SH-SY5Y (cell line): ENCODE data around the gene LNX1.

ENCODE experiments used
- GATA2 ChIP-seq: IDR thresholded peaks from 2 replicates; pipeline ENCODE4 v1.6.1; 2011; ENCODE audit warnings: mild to moderate bottlenecking, low read depth, low read length
- GATA3 ChIP-seq: IDR thresholded peaks from 2 replicates; pipeline ENCODE4 v1.6.1; 2011; ENCODE audit warnings: low read depth, mild to moderate bottlenecking, low read length, moderate library complexity

DNA sequence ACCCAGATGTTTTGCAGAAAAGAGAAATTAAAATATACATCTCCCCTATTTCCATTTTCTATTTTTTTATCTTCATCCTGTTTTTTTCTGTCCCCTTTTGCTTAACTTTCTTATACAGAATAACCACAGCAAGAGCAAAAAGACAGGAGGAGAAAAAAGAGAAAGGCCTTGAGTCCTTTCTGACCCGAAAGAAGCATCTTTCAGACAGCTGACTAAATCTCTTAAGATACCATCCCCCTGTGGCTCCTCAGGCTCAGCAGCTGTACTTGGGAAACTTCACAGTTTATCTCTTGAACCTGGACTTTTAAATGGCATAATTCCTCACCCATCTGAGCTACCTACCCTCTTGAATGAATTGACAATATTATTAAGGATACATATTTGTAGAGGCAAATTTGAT is 113.7 kb downstream of the LNX1 start:
- TF ChIP-seq GATA2 = no peak
- TF ChIP-seq GATA3 = no peak
